ENCODE results near the gene TFDP1. TPM values are rescaled to one million over a fixed set of nuclear protein-coding genes. Genes with fewer than 3 reads are reported as not detected.
A peak's percentile ranks its signal among the peaks of the same experiment; 100 is the strongest.

TFDP1 gene
- total RNA-seq, 3 donors from 2014 or later (not counting 1 experiment from before 2014, with no cell fraction given): 26.3 to 44.3 (median 29.2) TPM

GRCh38 chr13:113632706-113633484 lies 48.3 kb downstream of the TFDP1 start:
- Histone ChIP-seq H3K27ac (ENCODE audit: low read length) (no peak overlapping the region), H3K4me3 (ENCODE audit: low read length) (no peak overlapping the region), H3K4me1 (ENCODE audit: control insufficient read depth, insufficient read depth, low read length) (no peaks in the 10 kb centered on the region), H3K27me3 (ENCODE audit: control insufficient read depth, insufficient read depth, low read length) (no peaks in the 10 kb centered on the region), H3K36me3 (ENCODE audit: control insufficient read depth, insufficient read depth, low read length) (peaks cover 27% of the 10 kb centered on the region), H3K9me3 (ENCODE audit: control insufficient read depth, insufficient read depth, low read length) (no peaks in the 10 kb centered on the region)
- no peaks in the 10 kb centered on the region for H3K27me3 Mint-ChIP-seq (ENCODE audit: low read depth in 2 of 2)
- peaks cover 0 to 13% of the 10 kb centered on the region in 2 donors for H3K4me1 Mint-ChIP-seq
- WGBS (ENCODE audit: insufficient coverage): 97% methylated on average over 38 of the region's 38 CpGs
- DNase-seq (no peak), ATAC-seq (no peak)
- H3K4me3 Mint-ChIP-seq: no peak overlapping the region
- TF ChIP-seq, protein P1, sequence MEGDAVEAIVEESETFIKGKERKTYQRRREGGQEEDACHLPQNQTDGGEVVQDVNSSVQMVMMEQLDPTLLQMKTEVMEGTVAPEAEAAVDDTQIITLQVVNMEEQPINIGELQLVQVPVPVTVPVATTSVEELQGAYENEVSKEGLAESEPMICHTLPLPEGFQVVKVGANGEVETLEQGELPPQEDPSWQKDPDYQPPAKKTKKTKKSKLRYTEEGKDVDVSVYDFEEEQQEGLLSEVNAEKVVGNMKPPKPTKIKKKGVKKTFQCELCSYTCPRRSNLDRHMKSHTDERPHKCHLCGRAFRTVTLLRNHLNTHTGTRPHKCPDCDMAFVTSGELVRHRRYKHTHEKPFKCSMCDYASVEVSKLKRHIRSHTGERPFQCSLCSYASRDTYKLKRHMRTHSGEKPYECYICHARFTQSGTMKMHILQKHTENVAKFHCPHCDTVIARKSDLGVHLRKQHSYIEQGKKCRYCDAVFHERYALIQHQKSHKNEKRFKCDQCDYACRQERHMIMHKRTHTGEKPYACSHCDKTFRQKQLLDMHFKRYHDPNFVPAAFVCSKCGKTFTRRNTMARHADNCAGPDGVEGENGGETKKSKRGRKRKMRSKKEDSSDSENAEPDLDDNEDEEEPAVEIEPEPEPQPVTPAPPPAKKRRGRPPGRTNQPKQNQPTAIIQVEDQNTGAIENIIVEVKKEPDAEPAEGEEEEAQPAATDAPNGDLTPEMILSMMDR (IDR thresholded peaks at IDR 0.05): no peak
- H3K36me3 Mint-ChIP-seq: no peaks in the 10 kb centered on the region
- no peaks in the 10 kb centered on the region for H3K9me3 Mint-ChIP-seq
- intact Hi-C loops (cut with micrococcal nuclease): no loop called here
- H3K27ac Mint-ChIP-seq: no peak overlapping the region

GRCh38 chr13:113633485-113633873 lies 48.9 kb downstream of the TFDP1 start:
- H3K27ac Mint-ChIP-seq: no peak overlapping the region
- H3K36me3 Mint-ChIP-seq: no peaks in the 10 kb centered on the region
- Histone ChIP-seq H3K9me3 (ENCODE audit: control insufficient read depth, insufficient read depth, low read length) (no peaks in the 10 kb centered on the region), H3K4me1 (ENCODE audit: control insufficient read depth, insufficient read depth, low read length) (no peaks in the 10 kb centered on the region), H3K27ac (ENCODE audit: low read length) (no peak overlapping the region), H3K4me3 (ENCODE audit: low read length) (no peak overlapping the region), H3K36me3 (ENCODE audit: control insufficient read depth, insufficient read depth, low read length) (peaks cover 33% of the 10 kb centered on the region), H3K27me3 (ENCODE audit: control insufficient read depth, insufficient read depth, low read length) (no peaks in the 10 kb centered on the region)
- H3K27me3 Mint-ChIP-seq (ENCODE audit: low read depth in 2 of 2): no peaks in the 10 kb centered on the region
- H3K9me3 Mint-ChIP-seq: no peaks in the 10 kb centered on the region
- TF ChIP-seq, protein P1 (IDR thresholded peaks at IDR 0.05): no peak
- peaks cover 0 to 12% of the 10 kb centered on the region in 2 donors for H3K4me1 Mint-ChIP-seq
- H3K4me3 Mint-ChIP-seq: no peak overlapping the region
- intact Hi-C loops (cut with micrococcal nuclease): no loop called here
- no peak for ATAC-seq
- WGBS (ENCODE audit: insufficient coverage): 98% methylated on average over 18 of the region's 18 CpGs
- no peak for DNase-seq

- H3K9me3 ChIP-seq (ENCODE audit: control insufficient read depth, insufficient read depth, low read length): no peaks in the 10 kb centered on the region
- peaks cover 0 to 2% of the 10 kb centered on the region in 2 donors for H3K4me1 Mint-ChIP-seq
- H3K27me3 ChIP-seq (ENCODE audit: control insufficient read depth, insufficient read depth, low read length): no peaks in the 10 kb centered on the region
- WGBS (ENCODE audit: insufficient coverage): 92% methylated on average over 15 of the region's 16 CpGs
- H3K27me3 Mint-ChIP-seq (ENCODE audit: low read depth in 2 of 2): no peaks in the 10 kb centered on the region
- no peaks in the 10 kb centered on the region for H3K36me3 Mint-ChIP-seq
- H3K4me1 ChIP-seq (ENCODE audit: control insufficient read depth, insufficient read depth, low read length): no peaks in the 10 kb centered on the region
- DNase-seq: peak in 1 of 2 donors; percentile 54
- peaks cover 33% of the 10 kb centered on the region for H3K36me3 ChIP-seq (ENCODE audit: control insufficient read depth, insufficient read depth, low read length)
- TF ChIP-seq, protein P1 (IDR thresholded peaks at IDR 0.05): no peak
- no peak overlapping the region for H3K27ac ChIP-seq (ENCODE audit: low read length)
- intact Hi-C loops (cut with micrococcal nuclease): no loop called here
- no peaks in the 10 kb centered on the region for H3K9me3 Mint-ChIP-seq
- no peak for ATAC-seq
- H3K4me3 ChIP-seq (ENCODE audit: low read length): no peak overlapping the region
- H3K27ac Mint-ChIP-seq: no peak overlapping the region
- H3K4me3 Mint-ChIP-seq: no peak overlapping the region
Measured at GRCh38 chr13:113634279-113635047, 49.9 kb downstream of the TFDP1 start.
